HG02610 (cell line): ENCODE data around the gene LRRC43.

Source experiments
- ATAC-seq: cut with Tn5 transposase; IDR thresholded peaks from one replicate; pipeline ENCODE4 v1.9.1; 2021; ENCODE audit warnings: mild to moderate bottlenecking, moderate library complexity; ENCODE audit not compliant: unreplicated experiment

The LRRC43 gene

GRCh38 chr12:122215771-122216170 lies 32.8 kb downstream of the LRRC43 start:
- ATAC-seq = no peak

- no peak for ATAC-seq
Observed at GRCh38 chr12:122216445-122216844, 33.5 kb downstream of the LRRC43 start.

GRCh38 chr12:122225683-122226365 lies 42.9 kb downstream of the LRRC43 start, which contains the start of gene DIABLO:
Gene DIABLO (minus strand): TSS chr12:122226052. CDS start chr12:122226014, 38 bp downstream.
- peak; percentile 92 for ATAC-seq

- ATAC-seq = no peak
Observed at GRCh38 chr12:122226366-122227125, 43.6 kb downstream of the LRRC43 start.

GRCh38 chr12:122227341-122227740 lies 44.4 kb downstream of the LRRC43 start:
- ATAC-seq = no peak

- ATAC-seq = no peak
Observed at GRCh38 chr12:122228092-122228491, 45.2 kb downstream of the LRRC43 start.

GRCh38 chr12:122230798-122231197 lies 47.9 kb downstream of the LRRC43 start:
- ATAC-seq = no peak

GRCh38 chr12:122232691-122233090 lies 49.8 kb downstream of the LRRC43 start:
- ATAC-seq = no peak

GRCh38 chr12:122235741-122236140 lies 52.8 kb downstream of the LRRC43 start:
- ATAC-seq = no peak

- ATAC-seq = no peak
Observed at GRCh38 chr12:122238861-122239260, 55.9 kb downstream of the LRRC43 start.

- no peak for ATAC-seq
Observed at GRCh38 chr12:122243965-122244364, 61.0 kb downstream of the LRRC43 start.

- ATAC-seq = no peak
Observed at GRCh38 chr12:122244565-122245371, 61.8 kb downstream of the LRRC43 start.

- ATAC-seq = no peak
Observed at GRCh38 chr12:122245553-122245952, 62.6 kb downstream of the LRRC43 start.

- no peak for ATAC-seq
Observed at GRCh38 chr12:122250047-122250446, 67.1 kb downstream of the LRRC43 start.

GRCh38 chr12:122250536-122250935 lies 67.6 kb downstream of the LRRC43 start:
- ATAC-seq = no peak
